Urinary bladder (tissue), 4 donors: Measurements from ENCODE around the gene OTUD7B. TPM values are rescaled to one million over a fixed set of nuclear protein-coding genes. Genes with fewer than 3 reads are reported as not detected.

Experiments used
- DNase-seq: peaks from one replicate; pipeline ENCODE4 v3.0.0-alpha.2; 2015; ENCODE audit errors: extremely low spot score
- H3K27ac ChIP-seq: one replicate; pipeline ENCODE4 v1.5.1; 2013; ENCODE audit warnings: low read depth, mild to moderate bottlenecking, moderate library complexity
- H3K36me3 ChIP-seq: one replicate; pipeline ENCODE4 v1.6.1; 2013; ENCODE audit warnings: mild to moderate bottlenecking, moderate library complexity; ENCODE audit not compliant: insufficient read depth
- H3K4me1 ChIP-seq: one replicate; pipeline ENCODE4 v1.6.1; 2013; ENCODE audit warnings: mild to moderate bottlenecking, moderate library complexity; ENCODE audit not compliant: insufficient read depth
- H3K4me3 ChIP-seq: one replicate; pipeline ENCODE4 v1.5.1; 2013; ENCODE audit warnings: low read depth, low read length
- WGBS: extraction: QIAGEN DNeasy Blood & Tissue Kit; methylation state at CpG from one replicate; pipeline ENCODE4 v1.1.7; 2013; 5-methylcytosine and 5-hydroxymethylcytosine counted together
- polyA plus RNA-seq: library from polyadenylated mRNA; stranded (reverse); fragments of 200-250 nt; gene quantifications from one replicate; pipeline ENCODE4 v1.2.3, GENCODE V29; 2013
- total RNA-seq: library from RNA; depleted of rRNA; stranded (reverse); fragments of >200 nt; gene quantifications from one replicate; pipeline ENCODE4 v1.2.3, GENCODE V29; 2014
- donor health status: healthy with polysubstance abuse.
- donor health status: healthy.

OTUD7B gene
- total and polyA plus RNA-seq, 2 donors: 9.2 to 20.9 TPM

- 81% methylated on average over 13 of the region's 13 CpGs for WGBS
- Histone ChIP-seq H3K4me1 (peaks cover 2% of the 10 kb centered on the region), H3K36me3 (no peaks in the 10 kb centered on the region), H3K4me3 (no peak overlapping the region), H3K27ac (no peak overlapping the region)
- DNase-seq: no peak
Measured at GRCh38 chr1:149931212-149931790, 79.2 kb downstream of the OTUD7B start.

GRCh38 chr1:149929856-149930255 lies 80.7 kb downstream of the OTUD7B start:
- Histone ChIP-seq H3K27ac (no peak overlapping the region), H3K4me3 (no peak overlapping the region), H3K36me3 (peaks cover 2% of the 10 kb centered on the region), H3K4me1 (peaks cover 2% of the 10 kb centered on the region)
- no peak for DNase-seq
- WGBS: 87% methylated on average over 2 of the region's 2 CpGs

DNA sequence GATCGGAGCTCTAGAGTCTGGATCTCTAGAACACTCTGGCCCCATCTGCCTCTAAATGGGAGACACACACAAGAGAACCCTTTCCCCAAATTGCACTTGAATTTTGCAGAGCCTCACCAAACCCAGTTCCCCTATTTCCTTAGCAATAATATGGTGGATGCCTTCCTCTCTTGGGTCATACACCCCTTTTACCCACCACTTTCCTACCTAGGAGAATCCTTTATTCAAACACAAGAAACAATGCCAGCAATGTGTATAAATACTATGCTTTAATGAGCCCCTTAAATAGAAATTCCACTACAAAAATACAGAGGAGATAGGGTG lies 82.2 kb downstream of the OTUD7B start:
- peak overlapping the region; percentile 77 for H3K4me3 ChIP-seq
- no peak for DNase-seq
- H3K36me3 ChIP-seq: peaks cover 6% of the 10 kb centered on the region
- H3K27ac ChIP-seq: peak overlapping the region; percentile 86
- H3K4me1 ChIP-seq: peaks cover 2% of the 10 kb centered on the region
- WGBS: 0% methylated on average over 1 of the region's 1 CpG

DNA sequence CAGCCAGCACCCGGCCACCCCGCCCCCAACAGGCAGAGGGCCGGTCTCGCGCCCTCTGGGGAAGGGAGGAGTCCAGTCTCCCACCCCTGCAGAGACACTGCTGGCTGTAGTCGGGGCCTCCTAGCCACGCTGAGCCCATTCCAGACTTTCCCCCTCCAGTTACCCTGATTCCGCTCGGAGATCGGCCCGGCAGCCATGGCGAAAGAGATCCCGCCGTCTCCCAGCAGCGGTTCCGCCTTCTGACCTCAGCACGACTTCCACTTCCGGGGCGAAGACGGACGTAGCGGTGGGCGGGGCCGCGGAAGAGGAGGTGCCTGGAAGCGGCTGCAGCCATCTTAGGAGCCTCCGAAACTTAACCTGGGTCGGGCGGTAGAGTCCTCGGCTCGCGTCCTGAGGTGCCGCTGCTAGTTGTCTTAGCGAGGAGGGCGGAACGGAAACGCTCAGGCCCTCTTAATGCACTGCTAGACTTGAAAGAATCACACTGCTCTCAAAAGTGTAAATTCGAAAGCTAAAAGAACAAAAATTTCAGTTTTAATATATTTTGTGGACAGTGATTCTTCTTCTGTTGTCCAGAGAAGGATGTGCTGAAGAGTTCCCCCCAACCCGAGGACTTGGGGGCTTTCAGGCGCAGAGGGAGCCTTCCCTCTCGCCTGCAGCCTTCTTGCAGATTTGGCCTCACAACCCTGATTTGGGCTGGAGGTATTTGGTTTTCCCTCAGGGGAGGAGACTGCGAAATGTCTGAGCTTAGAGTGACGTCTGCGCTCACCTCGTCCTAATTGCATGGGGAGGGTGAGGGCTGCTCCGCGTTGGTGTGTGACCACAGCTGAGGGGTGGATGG lies 82.7 kb downstream of the OTUD7B start, which contains the start of gene SF3B4:
Gene SF3B4, minus strand, starts transcription at position 241 of the 838 bp plus-strand sequence. Its CDS starts 44 bp downstream, at position 197.
- DNase-seq: peak; percentile 87
- Histone ChIP-seq H3K27ac (peak within 1 kb of the TSS; percentile 86), H3K4me1 (peaks cover 2% of the 10 kb centered on the region), H3K4me3 (peak within 1 kb of the TSS; percentile 77), H3K36me3 (peaks cover 7% of the 10 kb centered on the region)
- under 1% methylated on average over 47 of the region's 47 CpGs for WGBS

- 5% methylated on average over 10 of the region's 10 CpGs for WGBS
- peaks cover 2% of the 10 kb centered on the region for H3K4me1 ChIP-seq
- peaks cover 7% of the 10 kb centered on the region for H3K36me3 ChIP-seq
- peak overlapping the region; percentile 77 for H3K4me3 ChIP-seq
- no peak for DNase-seq
- no peak overlapping the region for H3K27ac ChIP-seq
Measured at GRCh38 chr1:149927056-149927562, 83.4 kb downstream of the OTUD7B start.

- peaks cover 7% of the 10 kb centered on the region for H3K36me3 ChIP-seq
- peaks cover 2% of the 10 kb centered on the region for H3K4me1 ChIP-seq
- no peak overlapping the region for H3K27ac ChIP-seq
- WGBS: 94% methylated on average over 9 of the region's 9 CpGs
- no peak overlapping the region for H3K4me3 ChIP-seq
- DNase-seq: no peak
Measured at GRCh38 chr1:149926296-149926695, 84.2 kb downstream of the OTUD7B start.

DNA sequence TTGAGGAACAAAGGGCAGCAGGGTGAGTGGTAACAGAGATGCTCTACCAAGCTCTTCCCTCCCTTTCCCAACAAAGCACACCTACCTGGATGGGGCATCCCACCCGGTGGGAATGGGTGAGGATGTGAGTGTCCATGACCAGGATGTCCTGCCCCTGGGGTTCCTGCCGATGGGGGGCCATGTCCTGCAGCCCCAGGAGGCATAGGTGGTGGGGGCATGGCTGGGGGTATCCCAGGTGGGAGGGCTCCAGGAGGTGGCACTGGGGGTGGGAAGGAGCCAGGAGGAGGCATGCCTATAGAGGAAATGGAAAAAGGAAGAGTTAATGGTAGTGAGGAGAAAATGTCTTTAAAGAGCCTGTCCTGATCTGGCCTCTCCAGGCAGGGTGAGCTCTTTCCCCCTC lies 84.8 kb downstream of the OTUD7B start:
- peaks cover 2% of the 10 kb centered on the region for H3K4me1 ChIP-seq
- no peak overlapping the region for H3K4me3 ChIP-seq
- WGBS: 83% methylated on average over 2 of the region's 2 CpGs
- peaks cover 7% of the 10 kb centered on the region for H3K36me3 ChIP-seq
- H3K27ac ChIP-seq: no peak overlapping the region
- no peak for DNase-seq

DNA sequence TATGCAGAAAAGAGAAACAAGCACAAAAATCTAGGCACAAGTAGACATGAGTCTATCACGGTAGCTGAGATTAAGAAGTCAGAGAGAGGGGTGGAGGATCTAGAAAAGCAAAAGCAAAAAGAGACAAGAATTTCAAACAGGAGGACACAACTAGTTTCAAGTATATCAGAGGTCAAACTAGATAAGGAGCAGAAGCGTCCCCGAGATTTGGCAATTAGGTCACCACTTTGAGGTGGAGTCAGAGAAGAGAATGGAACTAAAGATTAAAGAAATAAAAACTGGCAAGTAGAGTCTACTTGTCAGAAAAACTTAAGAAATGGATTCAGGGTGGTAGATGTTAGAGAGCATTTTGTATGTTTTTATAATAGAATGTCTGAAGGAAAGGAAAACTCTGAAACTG lies 85.2 kb downstream of the OTUD7B start:
- H3K4me1 ChIP-seq: peaks cover 2% of the 10 kb centered on the region

DNA sequence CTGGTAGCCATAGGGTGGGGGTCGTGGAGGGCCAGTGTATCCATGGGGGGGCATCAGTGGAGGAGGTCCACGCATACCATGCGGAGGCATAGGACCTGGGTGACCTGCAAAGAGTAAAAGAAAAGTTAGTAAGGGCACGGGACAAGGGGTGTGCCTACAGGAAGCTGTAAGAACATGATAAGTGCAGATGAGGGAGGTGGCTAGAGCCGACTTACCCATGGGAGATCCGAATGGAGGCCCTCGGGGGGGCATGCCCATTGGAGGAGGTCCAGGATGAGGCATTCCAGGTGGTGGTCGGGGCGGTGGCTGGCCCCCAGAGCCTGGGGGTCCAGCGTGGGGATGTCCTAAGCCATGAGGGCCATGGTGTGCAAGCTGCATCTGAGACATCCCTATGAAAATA lies 86.9 kb downstream of the OTUD7B start:
- peaks cover 2% of the 10 kb centered on the region for H3K4me1 ChIP-seq
- no peak overlapping the region for H3K4me3 ChIP-seq
- H3K27ac ChIP-seq: no peak overlapping the region
- no peak for DNase-seq
- WGBS: 86% methylated on average over 10 of the region's 10 CpGs
- peaks cover 7% of the 10 kb centered on the region for H3K36me3 ChIP-seq

More for the DNA sequence above, 85.2 kb downstream of the OTUD7B start:
- Histone ChIP-seq H3K4me3 (no peak overlapping the region), H3K36me3 (peaks cover 7% of the 10 kb centered on the region), H3K27ac (no peak overlapping the region)
- no peak for DNase-seq
- WGBS: 86% methylated on average over 3 of the region's 3 CpGs

DNA sequence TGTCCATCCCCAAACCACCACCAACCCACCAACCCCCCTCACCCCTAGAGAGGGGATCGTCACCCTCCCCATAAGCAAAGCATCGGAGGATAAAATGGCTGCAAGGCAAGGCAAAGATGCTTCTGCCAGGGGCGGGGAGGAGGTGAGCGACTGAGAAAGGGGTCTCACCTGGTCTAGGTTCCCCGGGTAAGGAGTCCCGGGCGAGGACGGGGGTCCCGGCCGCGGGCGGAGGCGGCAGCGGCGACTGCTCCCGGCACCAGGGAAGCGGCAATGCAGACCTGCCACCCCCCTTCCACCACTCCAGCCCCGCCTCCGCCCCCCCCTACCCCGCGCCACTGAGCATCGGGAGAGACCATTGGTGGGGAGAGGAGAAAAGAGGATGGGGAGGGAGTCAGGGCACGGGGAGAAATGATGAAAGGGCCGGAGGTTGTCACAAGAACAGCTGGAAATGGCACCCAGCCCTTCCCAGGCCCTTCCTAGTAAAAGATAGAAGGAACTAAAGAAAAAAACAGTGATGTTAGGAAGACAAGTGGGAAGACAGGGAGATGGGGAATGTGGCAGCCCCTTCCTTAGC lies 92.9 kb downstream of the OTUD7B start, which contains the start of gene SV2A:
Gene SV2A, minus strand, starts transcription at position 274 of the 574 bp plus-strand sequence. CDS start 4,004 bp downstream, outside the sequence.
- DNase-seq: no peak
- Histone ChIP-seq H3K4me1 (no peaks in the 10 kb centered on the region), H3K4me3 (peak within 1 kb of the TSS; percentile 51), H3K27ac (no peak within 1 kb of the TSS), H3K36me3 (no peaks in the 10 kb centered on the region)
- WGBS: under 1% methylated on average over 24 of the region's 24 CpGs

DNA sequence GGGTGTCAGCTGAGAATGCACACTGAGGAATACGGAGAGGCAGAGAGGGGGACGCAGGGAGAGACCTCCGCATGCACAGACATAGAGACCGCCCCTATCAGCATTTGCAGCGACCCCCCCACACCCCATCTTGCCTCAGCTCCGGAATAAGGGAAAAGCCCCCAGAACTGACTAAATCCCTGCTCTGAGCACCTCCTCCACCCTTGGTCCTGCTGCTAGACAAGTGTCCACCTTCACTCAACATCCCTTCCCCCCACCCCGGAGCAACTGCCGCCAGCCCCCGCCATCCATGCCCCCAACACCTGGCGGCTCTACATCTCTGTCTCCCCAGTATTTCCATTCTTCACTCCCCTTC lies 93.7 kb downstream of the OTUD7B start:
- no peak for DNase-seq
- H3K4me3 ChIP-seq: peak overlapping the region; percentile 51
- WGBS: 5% methylated on average over 10 of the region's 10 CpGs
- no peaks in the 10 kb centered on the region for H3K36me3 ChIP-seq
- H3K4me1 ChIP-seq: no peaks in the 10 kb centered on the region
- H3K27ac ChIP-seq: no peak overlapping the region

DNA sequence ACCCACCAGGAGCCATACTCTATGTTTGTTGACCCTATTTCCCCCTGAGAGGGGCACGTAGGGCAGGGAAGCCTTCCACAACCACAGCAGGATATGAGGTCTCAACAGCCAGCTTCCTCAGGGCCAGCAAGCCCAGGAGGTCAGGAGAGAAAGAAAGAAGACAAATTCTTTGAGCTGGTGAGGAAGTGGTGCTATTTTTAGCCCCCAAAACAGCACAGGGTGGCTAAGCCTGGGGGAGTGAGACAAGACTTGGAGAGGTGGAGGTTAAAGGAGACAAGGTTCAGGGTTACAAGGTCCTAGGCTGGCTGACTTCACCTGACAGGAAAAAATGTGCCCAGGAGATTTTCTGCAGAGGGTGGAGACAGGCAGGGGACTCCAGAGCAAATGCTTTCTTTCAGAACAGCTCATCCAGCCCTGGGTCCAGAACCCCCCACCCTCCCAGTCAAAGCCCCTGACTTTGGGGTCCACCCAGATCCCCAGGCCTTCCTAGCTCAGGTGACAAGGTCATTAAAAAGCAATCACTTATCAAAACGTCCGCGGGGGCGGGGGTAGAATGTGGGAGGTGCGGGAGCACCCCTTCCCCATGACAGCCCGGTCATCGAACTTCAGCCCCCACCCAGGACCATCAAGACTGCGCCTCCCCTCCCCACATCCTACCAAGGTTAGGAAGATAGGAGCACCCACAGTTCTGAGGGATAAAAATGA lies 94.2 kb downstream of the OTUD7B start:
- no peak overlapping the region for H3K27ac ChIP-seq
- no peak for DNase-seq
- no peak overlapping the region for H3K4me3 ChIP-seq
- no peaks in the 10 kb centered on the region for H3K4me1 ChIP-seq
- 27% methylated on average over 9 of the region's 9 CpGs for WGBS
- H3K36me3 ChIP-seq: no peaks in the 10 kb centered on the region

GRCh38 chr1:149915429-149916192 lies 94.9 kb downstream of the OTUD7B start:
- H3K36me3 ChIP-seq: no peaks in the 10 kb centered on the region
- no peak overlapping the region for H3K27ac ChIP-seq
- no peak for DNase-seq
- 74% methylated on average over 11 of the region's 11 CpGs for WGBS
- no peak overlapping the region for H3K4me3 ChIP-seq
- H3K4me1 ChIP-seq: no peaks in the 10 kb centered on the region
